Bronchial epithelial cell (primary cell): ENCODE measurements around the gene LRP1B. TPM values are rescaled to one million over a fixed set of nuclear protein-coding genes. Genes with fewer than 3 reads are reported as not detected.

Experiments used
- DNase-seq: peaks from one replicate; pipeline ENCODE4 v3.0.0-alpha.2; 2010; ENCODE audit warnings: low read depth
- FAIRE-seq: peaks from 2 replicates; lab custom pipeline; 2011; peaks lifted over from hg19 to GRCh38; lab: Jason Lieb, UNC
- H3K27me3 ChIP-seq: 2 replicates; pipeline ENCODE4 v1.5.1; 2011; ENCODE audit warnings: low read length; ENCODE audit not compliant: control insufficient read depth, insufficient read depth
- H3K36me3 ChIP-seq: 2 replicates; pipeline ENCODE4 v1.5.1; 2011; ENCODE audit warnings: low read length; ENCODE audit not compliant: control insufficient read depth, insufficient read depth
- H3K4me3 ChIP-seq: 2 replicates; pipeline ENCODE4 v1.5.1; 2011; ENCODE audit warnings: mild to moderate bottlenecking, low read depth, low read length, control low read depth
- total RNA-seq: library from RNA; depleted of rRNA; stranded (reverse); fragments of >200 nt; gene quantifications from 2 replicates; pipeline ENCODE4 v1.2.1, GENCODE V29; 2014
- TF ChIP-seq, protein P1 (sequence below): IDR thresholded peaks from 2 replicates; pipeline ENCODE4 v1.5.1; 2011; ENCODE audit warnings: mild to moderate bottlenecking, moderate library complexity, low read length, control low read depth, inconsistent platforms; ENCODE audit not compliant: insufficient read depth, severe bottlenecking

Gene LRP1B
- total RNA-seq, 1 donor from 2014 or later: under 0.01 TPM

DNA sequence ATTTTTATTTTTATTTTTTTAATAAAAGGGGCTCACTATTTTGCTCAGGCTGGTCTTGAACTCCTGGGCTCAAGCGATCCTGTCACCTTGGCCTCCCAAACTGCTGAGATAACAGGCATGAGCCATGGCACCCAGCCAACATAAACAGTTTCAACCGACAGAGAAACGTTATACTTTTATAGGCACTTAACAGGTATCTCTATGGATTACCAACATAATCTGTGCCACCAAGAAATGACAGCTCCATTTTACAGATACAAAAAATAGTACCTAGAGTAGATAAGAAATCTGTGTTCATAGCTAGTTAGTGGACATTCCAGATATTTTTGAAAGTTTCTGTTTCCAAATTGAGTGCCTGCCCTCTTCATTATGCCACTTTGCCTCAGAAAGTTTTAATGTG lies 1316.7 kb downstream of the LRP1B start:
- FAIRE-seq (no peak), DNase-seq (no peak)
- TF ChIP-seq, protein P1, sequence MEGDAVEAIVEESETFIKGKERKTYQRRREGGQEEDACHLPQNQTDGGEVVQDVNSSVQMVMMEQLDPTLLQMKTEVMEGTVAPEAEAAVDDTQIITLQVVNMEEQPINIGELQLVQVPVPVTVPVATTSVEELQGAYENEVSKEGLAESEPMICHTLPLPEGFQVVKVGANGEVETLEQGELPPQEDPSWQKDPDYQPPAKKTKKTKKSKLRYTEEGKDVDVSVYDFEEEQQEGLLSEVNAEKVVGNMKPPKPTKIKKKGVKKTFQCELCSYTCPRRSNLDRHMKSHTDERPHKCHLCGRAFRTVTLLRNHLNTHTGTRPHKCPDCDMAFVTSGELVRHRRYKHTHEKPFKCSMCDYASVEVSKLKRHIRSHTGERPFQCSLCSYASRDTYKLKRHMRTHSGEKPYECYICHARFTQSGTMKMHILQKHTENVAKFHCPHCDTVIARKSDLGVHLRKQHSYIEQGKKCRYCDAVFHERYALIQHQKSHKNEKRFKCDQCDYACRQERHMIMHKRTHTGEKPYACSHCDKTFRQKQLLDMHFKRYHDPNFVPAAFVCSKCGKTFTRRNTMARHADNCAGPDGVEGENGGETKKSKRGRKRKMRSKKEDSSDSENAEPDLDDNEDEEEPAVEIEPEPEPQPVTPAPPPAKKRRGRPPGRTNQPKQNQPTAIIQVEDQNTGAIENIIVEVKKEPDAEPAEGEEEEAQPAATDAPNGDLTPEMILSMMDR: no peak
- Histone ChIP-seq H3K4me3 (no peak overlapping the region), H3K36me3 (no peaks in the 10 kb centered on the region), H3K27me3 (no peaks in the 10 kb centered on the region)

- FAIRE-seq: no peak
Measured at GRCh38 chr2:140808820-140809219, 1322.0 kb downstream of the LRP1B start.

DNA sequence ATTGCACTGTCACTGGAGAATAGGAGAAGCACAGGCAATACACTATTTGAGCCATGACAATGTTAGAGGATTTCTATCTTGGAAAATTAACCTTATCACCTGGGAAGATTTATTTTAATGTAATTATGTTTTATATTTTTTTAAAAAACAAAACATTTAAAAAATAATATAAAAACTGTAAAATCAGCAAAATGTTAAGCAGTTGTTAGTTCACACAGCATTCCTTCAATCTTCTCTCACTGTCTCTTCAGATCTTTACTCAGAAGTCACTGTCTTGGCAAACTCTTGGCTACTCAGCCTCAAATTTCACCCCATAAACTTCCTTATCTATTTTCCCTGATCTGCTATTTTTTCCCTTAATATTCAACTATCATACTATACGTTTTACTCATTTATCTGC lies 1322.6 kb downstream of the LRP1B start:
- H3K4me3 ChIP-seq: no peak overlapping the region
- DNase-seq (no peak), FAIRE-seq (no peak)
- H3K36me3 ChIP-seq: no peaks in the 10 kb centered on the region
- no peaks in the 10 kb centered on the region for H3K27me3 ChIP-seq
- TF ChIP-seq, protein P1: no peak

More at GRCh38 chr2:140808820-140809219, 1322.0 kb downstream of the LRP1B start:
- DNase-seq: no peak
- TF ChIP-seq, protein P1: no peak
- Histone ChIP-seq H3K36me3 (no peaks in the 10 kb centered on the region), H3K27me3 (no peaks in the 10 kb centered on the region), H3K4me3 (no peak overlapping the region)

GRCh38 chr2:140804700-140805260 lies 1326.0 kb downstream of the LRP1B start:
- H3K4me3 ChIP-seq: no peak overlapping the region
- TF ChIP-seq, protein P1: no peak
- H3K36me3 ChIP-seq: no peaks in the 10 kb centered on the region
- no peaks in the 10 kb centered on the region for H3K27me3 ChIP-seq
- no peak for DNase-seq
- no peak for FAIRE-seq

- no peak for FAIRE-seq
- H3K27me3 ChIP-seq: no peaks in the 10 kb centered on the region
- no peak overlapping the region for H3K4me3 ChIP-seq
- no peak for DNase-seq
- no peaks in the 10 kb centered on the region for H3K36me3 ChIP-seq
- TF ChIP-seq, protein P1: no peak
Measured at GRCh38 chr2:140801311-140801710, 1329.5 kb downstream of the LRP1B start.

DNA sequence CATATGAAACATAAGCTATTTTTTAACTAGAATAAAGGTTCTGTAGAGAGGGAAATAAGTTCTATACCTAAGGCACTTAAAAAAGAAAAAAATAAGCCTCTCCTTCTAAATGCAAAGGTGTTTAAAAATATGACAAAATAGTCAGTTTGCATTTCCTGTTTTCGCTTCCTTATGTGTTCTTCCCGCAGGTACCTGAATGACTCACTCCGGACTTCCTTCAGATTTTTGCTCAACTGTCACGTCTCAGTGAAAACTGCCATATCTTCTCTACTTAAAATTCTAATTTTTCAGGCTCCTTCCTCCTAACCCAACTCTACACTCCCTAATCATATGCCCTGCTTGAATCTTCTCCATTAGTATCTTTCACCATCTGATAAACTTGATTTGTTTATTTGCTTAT lies 1333.1 kb downstream of the LRP1B start:
- Histone ChIP-seq H3K4me3 (no peak overlapping the region), H3K36me3 (no peaks in the 10 kb centered on the region), H3K27me3 (no peaks in the 10 kb centered on the region)
- TF ChIP-seq, protein P1: no peak
- DNase-seq: no peak
- no peak for FAIRE-seq
